RCC 7860 (cell line): ENCODE data around the gene CIB4.

Source experiments
- DNase-seq: peaks from one replicate; pipeline ENCODE4 v3.0.0-alpha.2; 2015; ENCODE audit warnings: low spot score
- FAIRE-seq: peaks from 2 replicates; lab custom pipeline; 2012; peaks lifted over from hg19 to GRCh38; lab: Jason Lieb, UNC

The CIB4 gene

DNA sequence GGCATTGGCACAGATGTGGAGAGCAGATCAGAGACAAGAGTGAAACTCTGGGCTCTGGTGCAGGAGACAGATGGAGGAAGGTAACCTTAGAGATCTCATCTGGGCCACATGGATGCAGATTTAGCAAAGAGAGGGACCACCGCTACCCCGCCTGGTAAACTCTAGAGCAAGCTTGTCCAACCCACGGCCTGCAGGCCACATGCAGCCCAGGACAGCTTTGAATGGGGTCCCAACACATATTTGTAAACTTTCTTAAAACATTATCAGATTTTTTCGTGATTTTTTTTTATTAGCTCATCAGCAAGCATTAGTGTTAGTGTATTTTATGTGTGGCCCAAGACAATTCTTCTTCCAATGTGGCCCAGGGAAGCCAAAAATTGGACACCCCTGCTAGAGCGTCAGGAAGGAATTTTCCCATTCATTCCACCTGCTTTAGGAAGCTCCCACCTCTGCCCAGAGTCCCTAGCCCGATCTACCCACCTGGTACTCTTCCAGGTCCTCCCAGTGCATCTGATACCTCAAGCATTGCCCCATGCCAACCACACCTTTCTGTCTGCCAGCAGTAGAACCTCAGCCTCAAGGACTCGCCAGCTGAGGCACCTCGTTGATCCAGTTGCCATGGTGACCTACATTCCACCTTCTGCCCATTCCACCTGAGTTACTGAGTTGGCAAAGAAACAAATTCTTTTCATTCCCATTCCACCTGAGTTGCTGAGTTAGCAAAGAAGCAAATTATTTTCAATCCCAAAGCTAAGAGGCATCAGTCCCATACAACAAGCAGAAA is at the start of gene CIB4:
Gene CIB4, minus strand, starts transcription at position 586 of the 784 bp plus-strand sequence. Its CDS starts 52 bp downstream, at position 534.
- FAIRE-seq (no peak), DNase-seq (no peak)

DNA sequence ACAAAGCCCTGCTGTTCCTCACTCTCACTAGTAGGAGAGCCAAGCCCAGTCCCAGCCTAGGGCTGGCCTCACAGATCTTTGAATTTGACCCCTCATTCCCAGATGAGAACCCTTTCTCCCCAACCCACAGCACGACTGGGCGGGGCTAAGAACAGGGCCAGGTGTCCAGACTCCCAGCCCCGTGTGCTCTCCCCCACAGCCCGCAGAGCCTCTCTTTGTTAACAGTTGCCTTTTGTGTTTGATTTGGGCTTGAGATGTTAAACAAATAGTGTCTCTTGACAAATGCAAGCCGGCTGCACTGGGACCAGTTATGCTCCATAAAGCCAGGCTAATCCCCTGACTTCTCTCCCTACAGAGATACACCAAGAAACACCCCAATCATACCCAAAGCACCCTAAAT is 46.6 kb upstream of the CIB4 start:
- FAIRE-seq, result no peak

DNA sequence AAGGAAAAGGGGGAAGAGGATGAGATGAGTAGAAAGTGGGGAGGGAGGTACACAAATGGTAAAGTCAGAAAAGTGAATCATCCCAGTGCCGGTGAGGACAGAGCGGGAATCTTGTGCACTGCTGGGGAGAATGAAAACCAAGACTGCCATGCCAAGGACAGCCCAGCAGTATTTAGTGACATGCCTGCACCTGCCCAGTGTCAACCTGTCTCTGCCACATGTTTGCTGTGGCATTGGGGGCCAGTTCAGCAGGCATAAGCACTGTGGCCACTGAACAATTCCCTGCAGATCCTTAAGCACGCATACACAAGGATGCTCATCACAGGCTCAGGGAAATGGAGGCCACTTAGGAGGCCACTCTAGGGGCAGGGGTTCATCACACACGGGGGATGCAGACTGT is 46.2 kb upstream of the CIB4 start:
- no peak for DNase-seq
- FAIRE-seq, result no peak

More for the DNA sequence above, 46.6 kb upstream of the CIB4 start:
- DNase-seq, result no peak

DNA sequence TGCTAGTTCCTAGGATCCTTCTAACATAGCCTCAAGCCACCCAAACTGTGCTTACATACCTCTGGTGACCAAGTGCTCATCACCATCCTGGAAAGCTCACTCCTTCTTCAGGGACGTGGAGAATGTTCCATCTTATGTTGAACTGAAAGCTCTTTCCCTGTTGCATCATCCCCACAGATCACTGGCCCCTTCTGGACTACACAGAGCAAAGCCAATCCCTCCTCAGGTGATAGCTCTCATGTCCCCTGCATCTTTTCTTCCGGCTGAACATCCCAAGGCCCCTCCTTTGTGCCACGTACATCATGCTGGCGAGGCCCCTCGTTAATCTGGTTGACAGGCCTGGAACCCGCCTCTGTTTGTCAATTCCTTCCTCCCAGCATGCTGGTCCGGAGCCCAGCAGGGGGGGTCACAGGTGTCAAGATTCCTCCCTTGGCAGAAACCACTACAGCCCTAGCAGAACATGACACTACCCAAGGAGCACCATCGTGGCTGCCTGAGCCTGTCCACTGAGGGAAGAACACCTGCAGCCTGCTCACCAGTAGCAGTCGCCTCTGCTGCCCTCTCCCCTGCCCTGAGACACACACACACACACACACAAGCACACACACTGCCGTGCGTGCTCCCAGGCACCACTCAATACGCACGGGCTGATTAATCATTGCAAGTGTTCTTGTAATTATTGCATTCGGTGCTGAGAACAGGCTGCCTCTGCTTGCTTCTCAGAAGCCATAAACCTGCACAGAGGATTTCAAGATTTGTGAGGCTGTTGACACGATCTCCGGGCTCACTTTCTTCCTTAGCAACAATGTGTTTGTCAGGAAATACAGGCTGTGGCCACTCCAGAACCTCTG is 45.0 kb upstream of the CIB4 start:
- DNase-seq, result no peak

DNA sequence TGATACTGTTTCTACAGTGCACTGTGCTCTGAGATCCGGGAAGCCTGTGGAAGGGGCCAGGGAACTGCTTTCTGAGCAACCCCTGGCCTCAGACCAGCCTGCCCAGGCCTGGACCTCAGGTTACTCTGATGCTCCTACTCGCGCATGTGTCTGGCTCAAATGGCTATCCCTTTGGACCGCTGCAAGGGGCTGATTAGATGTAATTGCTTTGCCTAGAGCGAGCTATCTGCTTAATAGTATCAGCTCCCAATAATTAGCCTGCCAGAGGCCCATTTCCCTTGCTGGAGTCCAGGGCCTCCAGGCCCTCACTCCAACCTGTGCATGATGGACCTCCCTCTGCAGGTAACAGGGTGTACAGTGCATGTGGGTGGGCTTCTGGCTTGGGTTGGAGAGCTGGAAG is 44.2 kb upstream of the CIB4 start:
- no peak for FAIRE-seq
- no peak for DNase-seq

More for the DNA sequence above, 45.0 kb upstream of the CIB4 start:
- FAIRE-seq, result no peak

DNA sequence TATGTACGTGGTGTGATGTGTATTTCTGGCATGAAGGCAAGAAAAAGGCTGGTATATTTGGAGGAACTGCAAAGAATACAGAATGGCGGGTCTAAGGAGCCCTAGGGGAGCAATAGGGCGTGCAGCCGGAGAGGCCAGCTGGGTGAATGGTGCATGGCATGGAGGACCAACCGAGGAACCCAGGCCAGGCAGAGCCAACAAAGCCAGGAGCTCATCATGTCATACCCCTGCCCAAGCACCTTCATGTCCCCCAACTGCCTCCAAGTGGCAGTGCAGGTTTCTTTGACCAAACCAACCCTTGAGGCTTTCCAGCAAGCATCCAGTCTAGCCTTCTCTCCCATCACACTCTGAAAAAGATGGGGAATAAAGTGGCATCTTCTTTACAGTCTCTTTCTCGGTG is 42.4 kb upstream of the CIB4 start:
- DNase-seq (no peak), FAIRE-seq (no peak)

DNA sequence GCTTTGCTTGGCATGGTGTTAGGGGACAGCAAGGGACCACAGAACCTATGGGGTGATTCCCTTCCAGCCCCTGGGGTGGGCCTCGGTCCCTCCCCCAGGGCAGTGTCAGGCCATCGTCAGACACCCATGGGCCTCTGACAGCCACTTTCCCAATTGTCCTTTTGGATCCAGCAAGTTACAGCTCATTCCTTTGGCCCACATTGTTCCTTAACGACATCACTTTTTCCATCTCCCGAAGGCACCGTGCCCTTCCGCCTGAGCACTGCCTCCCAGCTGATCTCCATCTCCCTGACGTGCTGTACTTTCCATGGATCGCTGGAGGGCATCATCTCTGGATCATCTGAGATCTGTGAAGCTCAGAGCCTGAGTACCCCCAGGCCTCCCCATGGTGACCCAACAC is 41.0 kb upstream of the CIB4 start:
- DNase-seq, result no peak
- FAIRE-seq, result no peak

DNA sequence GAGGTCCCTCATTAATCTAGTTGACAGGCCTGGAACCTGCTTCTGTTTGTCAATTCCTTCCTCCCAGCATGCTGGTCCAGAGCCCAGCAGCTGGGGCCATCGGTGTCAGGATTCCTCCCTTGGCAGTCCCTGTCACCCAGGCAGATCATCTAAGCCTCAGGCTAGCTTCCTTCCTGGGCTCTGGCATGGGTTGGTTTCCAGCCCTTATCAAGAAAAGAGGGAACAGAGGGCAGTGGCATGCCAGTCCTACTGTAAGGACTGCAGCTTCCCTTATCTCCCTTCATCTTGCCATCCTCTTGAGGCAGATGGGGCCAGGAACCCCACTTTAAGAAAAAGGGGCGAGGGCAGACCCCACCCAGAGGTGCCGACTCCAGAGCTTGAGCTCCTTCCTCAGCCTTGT is 40.5 kb upstream of the CIB4 start:
- no peak for FAIRE-seq

DNA sequence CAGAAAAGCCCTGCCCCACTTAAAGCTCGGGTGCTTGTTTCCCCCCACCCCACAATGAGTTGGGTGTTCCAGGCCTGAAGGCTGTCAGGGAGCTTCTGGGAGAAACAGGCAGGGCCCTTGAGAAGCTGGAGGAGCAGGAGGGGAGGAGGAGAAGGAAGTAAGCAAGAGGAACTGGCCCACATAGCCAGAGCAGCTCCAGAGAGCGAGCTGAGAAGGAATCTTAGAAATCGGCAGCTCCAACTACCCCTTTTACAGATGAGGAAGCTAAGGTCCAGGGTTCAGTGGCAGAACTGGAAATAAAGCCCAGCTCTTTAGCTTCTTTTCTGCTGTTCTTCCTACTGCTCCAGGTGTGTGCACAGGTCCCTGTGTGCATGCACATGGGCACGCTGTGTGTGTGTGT is 38.7 kb upstream of the CIB4 start:
- DNase-seq, result no peak
- FAIRE-seq, result no peak

More for the DNA sequence above, 40.5 kb upstream of the CIB4 start:
- no peak for DNase-seq

DNA sequence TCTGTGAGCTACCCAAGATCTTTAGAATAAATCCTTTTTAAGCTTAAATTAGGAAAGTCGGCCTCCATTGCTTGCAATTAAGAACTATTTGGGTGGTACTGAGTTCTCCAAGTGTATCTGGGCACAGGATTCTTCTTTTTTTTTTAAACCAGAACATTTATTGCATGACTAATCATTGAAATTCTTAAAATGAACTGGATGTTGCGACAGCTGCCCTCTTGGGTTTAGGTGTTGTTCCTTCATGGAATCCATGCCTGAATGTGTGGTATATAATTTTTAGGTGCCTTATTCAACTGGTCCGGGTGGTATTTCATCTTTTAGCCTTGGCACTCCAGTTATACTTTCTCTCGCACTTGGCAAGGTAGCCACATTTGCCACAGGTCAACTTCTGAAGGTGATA is 36.9 kb upstream of the CIB4 start:
- no peak for DNase-seq
- no peak for FAIRE-seq

DNA sequence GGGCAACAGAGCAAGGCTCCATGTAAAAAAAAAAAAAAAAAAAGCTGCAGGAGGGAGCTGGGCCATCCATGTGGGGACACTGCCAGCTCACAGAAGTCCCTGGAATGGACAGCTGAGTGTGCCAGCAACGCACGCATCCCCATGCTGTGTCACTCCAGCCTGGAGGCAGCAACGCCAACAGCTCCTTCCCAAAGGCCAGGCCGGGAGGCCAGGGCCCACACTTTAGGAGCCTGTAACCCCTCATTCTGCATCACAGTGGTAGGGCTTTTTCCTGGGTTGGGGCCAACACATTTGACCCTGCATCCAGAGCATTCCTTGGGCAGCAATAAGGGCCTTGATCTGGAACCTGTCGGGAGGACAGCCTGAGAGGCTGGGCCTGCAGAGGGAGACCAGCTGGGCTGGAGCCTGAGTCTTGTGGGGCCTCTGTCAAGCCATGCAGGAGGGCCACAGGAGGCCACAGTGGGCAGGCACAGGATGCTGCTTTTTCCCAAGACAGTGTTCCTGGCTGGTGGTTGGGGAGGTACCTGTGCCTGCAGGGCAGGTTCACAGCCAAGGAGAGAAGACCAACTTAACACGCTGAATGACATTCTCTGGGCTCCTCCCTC is 34.6 kb upstream of the CIB4 start:
- DNase-seq (no peak), FAIRE-seq (no peak)

DNA sequence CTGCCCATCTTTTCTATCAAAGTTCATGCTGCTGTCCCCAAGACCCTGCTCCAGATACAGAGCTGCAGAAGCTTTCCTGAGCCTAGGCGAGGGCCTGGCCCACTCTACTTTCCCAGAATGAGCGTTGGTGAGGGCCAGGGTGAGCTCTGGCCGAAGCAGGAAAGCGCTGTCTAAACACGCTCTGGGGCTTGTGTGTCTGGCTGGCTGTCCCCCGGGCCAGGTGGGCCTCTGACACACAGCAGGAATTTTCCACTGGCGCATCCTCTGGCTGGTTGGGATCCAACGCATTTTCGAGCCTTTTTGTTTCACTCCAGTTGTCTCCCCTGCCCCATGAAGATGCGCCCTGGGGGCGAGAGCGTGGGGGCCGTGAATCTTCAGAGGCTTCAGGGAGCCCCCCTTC is 33.6 kb upstream of the CIB4 start:
- DNase-seq, result no peak
- no peak for FAIRE-seq

DNA sequence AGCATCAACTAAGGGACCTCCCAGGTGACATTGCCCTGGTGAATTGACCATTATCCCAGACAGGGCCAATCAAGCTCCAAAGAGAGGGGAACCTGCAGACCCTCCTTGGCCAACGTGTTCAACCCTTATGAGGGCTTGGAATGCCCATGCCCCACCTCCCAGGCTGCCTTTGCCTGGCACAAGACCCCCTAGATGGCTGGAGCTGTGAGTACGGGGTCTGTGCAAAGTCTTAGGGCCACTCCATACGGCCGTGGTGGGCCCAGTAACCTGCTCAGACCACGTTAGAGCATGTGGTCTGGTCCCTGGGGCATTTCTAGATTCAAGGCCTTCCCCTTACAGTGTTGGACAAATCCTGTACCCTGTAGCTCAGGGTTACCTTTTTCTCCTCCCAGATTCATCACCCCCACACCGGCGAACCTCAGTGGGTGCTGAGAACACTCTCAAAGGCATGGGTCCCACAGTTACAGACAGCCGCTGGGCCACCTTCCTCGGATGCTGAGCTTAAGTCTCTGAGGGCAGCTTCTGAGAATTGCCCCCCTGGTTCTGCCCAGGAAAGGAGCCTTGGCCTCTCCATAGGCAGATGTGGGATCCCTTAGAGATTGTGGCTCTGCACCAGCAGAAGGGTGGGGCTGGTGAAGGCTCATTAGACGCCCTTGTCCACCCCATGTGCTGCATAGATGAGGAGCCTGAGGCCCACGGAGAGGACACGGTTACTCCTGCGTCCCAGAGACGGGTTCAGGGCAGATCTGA is 33.0 kb upstream of the CIB4 start:
- DNase-seq (no peak), FAIRE-seq (no peak)

DNA sequence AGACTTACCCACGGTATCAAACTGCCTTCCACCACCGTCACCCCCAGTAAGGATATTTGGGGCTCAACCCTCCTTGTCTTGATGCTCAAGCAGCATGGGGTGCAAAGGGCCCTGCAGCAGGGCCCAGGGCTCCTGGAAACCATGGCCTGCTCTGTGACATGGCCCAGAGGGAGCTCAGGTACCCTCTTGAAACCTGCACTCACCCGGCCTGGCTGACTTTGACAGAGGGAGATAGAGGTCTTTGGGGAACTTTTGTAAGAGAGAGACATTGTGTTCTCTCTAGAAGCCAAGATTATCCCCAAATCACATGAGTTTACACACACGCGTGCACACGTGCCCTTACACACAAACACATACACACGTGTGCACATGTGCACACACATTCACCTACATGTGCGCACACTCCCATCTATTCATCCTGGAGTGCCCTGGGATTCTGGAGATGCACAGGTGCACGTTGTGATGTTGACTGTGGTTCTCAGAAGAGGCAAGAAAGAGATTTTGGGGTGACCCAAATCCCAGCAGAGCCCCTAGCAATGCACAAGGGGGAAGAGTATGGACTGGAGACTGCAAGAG is 31.7 kb upstream of the CIB4 start:
- no peak for FAIRE-seq
- DNase-seq, result no peak

DNA sequence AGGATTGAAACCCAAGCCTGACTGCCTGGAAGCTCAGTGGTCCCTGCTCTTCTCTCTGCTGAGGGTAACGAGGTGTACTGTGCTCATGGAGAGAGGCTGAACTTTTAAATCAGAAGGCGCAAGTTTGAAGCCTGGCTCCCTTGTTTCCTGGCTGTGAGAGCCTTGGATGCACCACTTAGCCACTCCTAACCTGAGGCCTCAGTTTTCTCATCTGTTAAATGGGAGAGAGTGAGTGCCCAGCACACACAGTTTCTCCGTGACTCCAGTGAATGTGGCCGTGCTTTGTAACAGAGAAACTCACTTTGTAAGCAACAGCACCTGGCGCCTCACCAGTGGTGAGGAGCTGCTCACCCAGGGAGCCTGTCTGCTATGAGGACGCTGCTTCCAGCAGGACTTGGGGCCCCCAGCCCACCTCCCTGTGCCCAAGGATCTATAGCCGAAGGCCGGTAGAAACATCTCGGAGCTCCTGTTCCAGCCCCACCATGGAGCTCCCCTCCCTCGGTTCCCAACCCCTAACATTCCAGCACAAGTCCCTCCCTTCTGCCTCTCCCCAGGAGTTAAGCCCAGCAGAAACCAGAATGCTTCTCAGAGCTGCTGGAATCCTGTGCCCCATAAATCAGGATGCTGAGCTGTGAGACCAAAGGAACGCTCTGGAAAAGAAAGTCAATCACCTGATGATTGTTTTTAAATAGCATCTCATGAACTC is 31.1 kb upstream of the CIB4 start:
- DNase-seq (no peak), FAIRE-seq (no peak)

DNA sequence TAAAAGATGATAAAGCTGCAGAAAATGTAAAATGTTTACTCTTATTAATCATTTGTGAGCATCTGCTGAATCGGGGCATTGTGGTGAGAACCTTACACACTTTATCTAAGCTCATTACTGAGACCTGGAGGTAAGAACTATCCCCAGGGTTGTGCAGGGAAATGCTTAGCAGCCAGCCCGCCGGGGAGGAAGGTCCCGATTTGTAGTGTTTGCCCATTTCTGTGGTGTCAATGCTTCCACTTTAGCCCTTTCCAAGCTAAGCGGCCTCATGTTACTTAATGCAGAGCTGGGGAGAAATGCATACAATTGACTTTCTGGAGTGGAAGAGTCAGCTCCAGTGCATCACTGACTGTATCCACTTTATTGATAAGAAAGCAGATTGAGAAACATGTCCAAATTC is 30.5 kb upstream of the CIB4 start:
- no peak for FAIRE-seq
- no peak for DNase-seq

DNA sequence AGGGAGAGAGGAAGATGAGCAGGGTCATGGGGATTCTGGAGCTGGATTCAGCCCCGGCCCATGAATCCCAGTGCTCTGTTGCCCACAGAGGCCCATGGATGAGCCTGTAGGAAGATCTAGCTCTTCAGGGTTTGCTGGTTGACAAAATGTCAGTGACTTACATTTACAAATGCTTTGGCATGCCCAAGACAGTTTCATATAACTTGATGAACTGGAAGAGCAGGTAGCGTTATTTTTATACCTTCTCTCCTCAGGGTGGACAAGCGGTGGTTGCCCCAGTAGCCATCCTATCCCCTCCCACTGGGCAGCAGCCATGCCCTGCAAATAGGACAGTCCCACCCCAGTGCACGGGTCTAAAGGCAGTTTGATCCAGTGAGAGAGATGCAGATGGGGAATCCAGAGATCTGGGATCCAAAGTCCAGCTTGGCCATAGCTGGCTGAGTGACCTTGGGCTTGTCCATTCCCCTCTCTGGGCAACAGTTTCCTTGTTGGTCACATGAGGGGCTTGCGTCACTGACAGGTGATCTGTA is 29.8 kb upstream of the CIB4 start:
- DNase-seq (no peak), FAIRE-seq (no peak)

DNA sequence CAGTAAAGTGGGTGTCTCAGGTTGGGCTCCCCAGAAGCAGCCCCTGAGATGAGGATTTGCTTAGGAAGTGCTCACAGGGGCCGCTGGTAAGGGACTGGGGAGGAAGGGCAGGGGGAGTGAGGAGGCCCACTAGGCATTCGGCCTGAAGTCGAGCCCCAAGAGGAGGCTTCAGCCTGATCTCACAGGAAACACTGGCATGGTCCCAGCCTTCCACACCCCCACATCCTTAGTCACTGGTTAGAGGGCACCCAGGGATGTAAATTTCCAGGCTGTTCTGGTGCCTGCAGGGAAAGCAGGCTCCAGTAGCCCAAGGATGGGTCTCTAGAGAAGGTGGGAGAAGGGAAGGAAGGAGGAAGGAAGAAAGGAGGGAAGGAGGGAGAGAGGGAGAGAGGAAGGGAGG is 29.0 kb upstream of the CIB4 start:
- FAIRE-seq (no peak), DNase-seq (no peak)

DNA sequence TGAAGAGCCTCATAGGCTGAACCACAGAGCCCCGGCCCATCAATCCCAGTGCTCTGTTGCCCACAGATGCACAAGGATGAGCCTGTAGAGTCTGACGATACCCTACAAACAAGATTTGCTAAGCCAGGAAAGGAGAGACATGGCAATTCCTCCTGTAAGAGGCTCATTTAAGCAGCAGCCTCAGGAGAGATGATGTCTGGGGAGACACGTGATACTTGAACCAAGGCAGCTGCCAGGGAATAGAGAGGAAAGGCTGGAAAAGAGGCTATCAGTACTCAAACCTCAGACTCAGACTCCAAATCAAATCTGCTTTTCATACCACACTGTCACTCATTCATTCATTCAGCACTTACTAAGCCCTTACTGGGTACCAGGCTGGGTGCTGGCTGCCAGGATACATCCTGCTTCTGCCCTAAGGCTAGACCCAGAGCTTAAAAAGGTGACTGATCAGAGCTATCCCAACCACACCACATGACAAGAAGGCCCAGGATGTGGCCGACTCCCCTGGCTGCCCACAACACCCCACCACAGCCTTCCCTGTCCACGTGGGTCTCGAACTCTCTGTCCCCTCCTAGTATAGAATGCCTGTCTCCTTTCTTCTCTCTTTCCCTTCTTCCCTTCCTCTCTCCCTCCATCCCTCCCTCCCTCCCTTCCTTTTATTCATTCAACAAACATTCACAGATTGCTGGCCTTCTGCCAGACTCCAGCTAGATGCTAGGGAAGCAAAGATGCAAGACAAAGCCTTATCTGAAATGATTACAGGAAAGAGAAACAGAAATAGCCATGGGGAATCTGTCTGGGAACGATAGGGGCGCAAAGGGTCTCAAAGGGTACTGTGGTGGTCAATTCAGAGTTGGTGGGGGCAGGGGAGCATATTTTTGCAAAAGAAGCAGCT is 27.9 kb upstream of the CIB4 start:
- no peak for FAIRE-seq
- DNase-seq, result no peak
